GM21529 (cell line): ENCODE results near the gene LSMEM2.

ENCODE experiments used
- ATAC-seq: cut with Tn5 transposase; IDR thresholded peaks from one replicate; pipeline ENCODE4 v1.9.1; 2021; ENCODE audit not compliant: unreplicated experiment

The LSMEM2 gene

GRCh38 chr3:50337175-50337861, 58.4 kb downstream of the LSMEM2 start:
- ATAC-seq, result peak; percentile 67
